ENCODE data around the gene NELL2.

DNA sequence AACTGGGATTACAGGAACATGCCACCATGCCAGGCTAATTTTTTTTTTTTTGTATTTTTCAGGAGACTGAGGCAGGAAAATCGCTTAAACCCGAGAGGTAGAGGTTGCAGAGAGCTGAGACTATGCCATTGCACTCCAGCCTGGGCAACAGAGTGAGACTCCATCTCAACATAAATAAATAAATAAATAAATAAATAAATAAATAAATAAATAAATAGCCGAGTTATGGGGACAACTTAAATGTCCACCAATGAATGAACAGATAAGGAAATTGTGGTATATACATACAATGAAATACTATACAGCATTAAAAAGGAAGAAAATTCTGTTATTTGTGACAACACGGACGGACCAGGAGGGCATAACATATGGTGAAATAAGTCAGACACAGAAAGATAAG is 325.7 kb downstream of the NELL2 start:
- TF ChIP-seq CTCF (conservative IDR thresholded peaks at IDR 0.05; ENCODE audit: low read depth, low read length) (no peak), EZH2 (IDR thresholded peaks at IDR 0.05; ENCODE audit: borderline replicate concordance, low read depth, low read length, poor library complexity, severe bottlenecking) (no peak)

Data from A673 (cell line).